Body of pancreas (tissue), 4 donors: ENCODE results near the gene GTF2IRD1. TPM values are rescaled to one million over a fixed set of nuclear protein-coding genes. Genes with fewer than 3 reads are reported as not detected.
"Not testable (repeated sequence)": the region's sequence is repeated elsewhere in the genome, so short reads cannot be mapped to it uniquely, and the experiment has no call there.

Experiments used
- ATAC-seq: fragments of 150-250 bp; one replicate; pipeline ENCODE4 v1.9.1; 2016
- DNase-seq, 4 donors: peaks; one replicate each; pipeline ENCODE4 v3.0.0-alpha.2; 2019
- H3K27ac ChIP-seq, 4 donors: fragments of 200-600 bp; sonication (generic); 1 replicate in 3 of 4; 2 replicates in 1 of 4; pipeline versions ENCODE4 v1.5.1 to v1.6.1; 2016 to 2019; ENCODE audit warnings: mild to moderate bottlenecking in 1 of 4, mixed read lengths in 1 of 4, moderate library complexity in 1 of 4
- H3K27me3 ChIP-seq, 2 donors: fragments of 200-600 bp; sonication (generic); one replicate each; pipeline ENCODE4 v1.6.0; 2016; ENCODE audit warnings: mild to moderate bottlenecking in 1 of 2
- H3K36me3 ChIP-seq, 2 donors: fragments of 200-600 bp; sonication (generic); replicated peaks in 1 of 2; 2 replicates each; pipeline ENCODE4 v1.5.1; 2016; ENCODE audit warnings: low read depth in 2 of 2; ENCODE audit not compliant: insufficient read depth in 1 of 2
- H3K4me1 ChIP-seq: fragments of 200-600 bp; sonication (generic); one replicate; pipeline ENCODE4 v1.6.0; 2016
- H3K4me3 ChIP-seq, 2 donors: fragments of 200-600 bp; sonication (generic); 1 replicate in 1 of 2; 2 replicates in 1 of 2; pipeline ENCODE4 v1.5.1; 2016 to 2019
- H3K9me3 ChIP-seq, 3 donors: fragments of 200-600 bp; sonication (generic); 1 replicate in 2 of 3; 2 replicates in 1 of 3; pipeline ENCODE4 v1.5.1; 2016
- CTCF ChIP-seq, 7 experiments: fragments of 450-650 bp in 4 of 7; fragments of 200-600 bp in 3 of 7; sonication (generic) in 3 of 7; IDR thresholded peaks; one replicate each; pipeline ENCODE4 v1.5.1; 2016 to 2019; ENCODE audit warnings: antibody characterized with exemption in 7 of 7
- POLR2A ChIP-seq, 3 donors: fragments of 450-650 bp; IDR thresholded peaks; one replicate each; pipeline ENCODE4 v1.6.1; 2016; ENCODE audit warnings: antibody characterized with exemption in 3 of 3, mild to moderate bottlenecking in 2 of 3
- WGBS, 2 donors: methylation state at CpG; one replicate each; pipeline ENCODE4 v1.1.5; 2017; 5-methylcytosine and 5-hydroxymethylcytosine counted together
- intact Hi-C: fragments of 100-400 bp; cut with DNase I; formaldehyde crosslinking; loops from one replicate; pipeline ENCODE4 v1.15.1; 2023
- total RNA-seq, 2 donors: library from RNA; depleted of rRNA; stranded (reverse); fragments of >200 nt; gene quantifications; one replicate each; pipeline ENCODE4 v1.1.0, GENCODE V29; 2016

The GTF2IRD1 gene
- total RNA-seq, 2 donors from 2014 or later = 9.2 to 11.2 TPM

GRCh38 chr7:74483402-74484336 is 30.0 kb downstream of the GTF2IRD1 start:
- TF ChIP-seq POLR2A (IDR thresholded peaks at IDR 0.05) = no peak
- no peak for TF ChIP-seq CTCF (IDR thresholded peaks at IDR 0.05)
- intact Hi-C loops = no loop called here
- Histone ChIP-seq H3K36me3 (no peaks in the 10 kb centered on the region), H3K4me1 (peaks cover 47% of the 10 kb centered on the region), H3K27ac (peak overlapping the region in 3 of 4 donors; percentile 70 to 98 (median 81)), H3K9me3 (no peaks in the 10 kb centered on the region), H3K27me3 (no peaks in the 10 kb centered on the region), H3K4me3 (no peak overlapping the region)
- peak; percentile 35 to 60 (median 49) for DNase-seq
- WGBS, 2 donors = 46% methylated on average over 11 of the region's 11 CpGs
- no peak for ATAC-seq

GRCh38 chr7:74485611-74486010 is 31.9 kb downstream of the GTF2IRD1 start:
- no peaks in the 10 kb centered on the region for H3K9me3 ChIP-seq
- ATAC-seq (no peak), DNase-seq (no peak)
- intact Hi-C loops = no loop called here
- TF ChIP-seq CTCF (IDR thresholded peaks at IDR 0.05) (no peak), POLR2A (IDR thresholded peaks at IDR 0.05) (no peak)
- H3K27ac ChIP-seq = no peak overlapping the region
- no peaks in the 10 kb centered on the region for H3K27me3 ChIP-seq
- no peaks in the 10 kb centered on the region for H3K36me3 ChIP-seq
- peaks cover 28% of the 10 kb centered on the region for H3K4me1 ChIP-seq
- H3K4me3 ChIP-seq = no peak overlapping the region
- WGBS, 2 donors = 94% methylated on average over 7 of the region's 7 CpGs

GRCh38 chr7:74488518-74489030 is 34.9 kb downstream of the GTF2IRD1 start:
- H3K9me3 ChIP-seq, ATAC-seq, H3K36me3 ChIP-seq, DNase-seq, H3K27ac ChIP-seq, H3K4me3 ChIP-seq, intact Hi-C loops, H3K27me3 ChIP-seq: not testable (repeated sequence)
- WGBS, 2 donors = 94% methylated on average over 8 of the region's 8 CpGs
- peaks cover 12% of the 10 kb centered on the region for H3K4me1 ChIP-seq

DNA sequence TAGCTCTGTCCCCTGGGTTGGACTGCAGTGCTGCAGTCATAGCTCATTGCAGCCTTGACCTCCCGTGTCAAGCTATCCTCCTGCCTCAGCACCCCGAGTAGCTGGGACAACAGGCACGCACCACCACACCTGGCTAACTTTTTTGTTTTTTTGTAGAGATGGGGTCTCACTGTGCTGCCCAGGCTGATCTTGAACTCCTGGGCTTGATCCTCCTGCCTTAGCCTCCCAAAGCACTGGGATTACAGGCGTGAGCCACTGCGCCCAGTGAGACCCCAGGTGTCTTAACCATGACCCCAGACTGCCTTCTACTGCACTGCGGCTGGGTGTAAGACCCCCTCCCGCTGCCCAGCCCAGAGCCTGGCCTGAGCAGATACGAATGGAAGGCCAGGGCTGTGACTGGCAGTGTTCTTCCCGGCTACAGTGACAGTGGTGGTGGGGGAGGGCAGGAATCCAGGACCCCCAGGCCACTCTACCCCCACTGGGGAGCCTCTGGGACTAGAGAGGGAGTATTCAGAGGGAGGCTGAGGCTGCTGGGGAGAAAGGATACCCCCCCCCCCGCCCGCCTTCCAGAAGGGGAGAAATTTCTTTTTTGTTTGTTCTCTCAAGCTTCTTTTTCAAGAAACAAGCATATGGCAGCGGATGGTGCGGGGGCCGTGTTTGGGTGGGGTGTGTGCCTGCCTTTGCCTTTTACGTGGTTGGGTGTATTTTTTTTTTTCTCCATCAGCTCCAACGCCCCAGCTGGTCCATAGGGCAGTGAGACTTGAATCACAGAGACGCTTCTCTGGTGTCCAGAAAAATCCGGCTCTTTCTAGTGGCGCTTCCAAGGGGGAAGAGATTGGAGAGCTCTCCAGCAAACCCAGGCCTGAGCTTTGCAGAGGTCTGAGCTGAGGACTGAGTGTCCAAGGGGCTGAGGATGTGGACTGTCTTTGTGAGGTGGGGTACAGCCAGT is 36.6 kb downstream of the GTF2IRD1 start:
- intact Hi-C loops = no loop called here

GRCh38 chr7:74491490-74491889 is 37.8 kb downstream of the GTF2IRD1 start:
- ATAC-seq, H3K9me3 ChIP-seq, H3K27ac ChIP-seq, H3K4me3 ChIP-seq, intact Hi-C loops, DNase-seq, H3K27me3 ChIP-seq, H3K36me3 ChIP-seq, H3K4me1 ChIP-seq: not testable (repeated sequence)
- 96 to 100% methylated on average over 2 of the region's 2 CpGs for WGBS, 2 donors

More for the DNA sequence above, 36.6 kb downstream of the GTF2IRD1 start:
- Histone ChIP-seq H3K27ac (no peak overlapping the region), H3K36me3 (no peaks in the 10 kb centered on the region), H3K4me1 (no peaks in the 10 kb centered on the region), H3K27me3 (no peaks in the 10 kb centered on the region), H3K9me3 (no peaks in the 10 kb centered on the region), H3K4me3 (no peak overlapping the region)
- 85 to 87% methylated on average over 19 of the region's 19 CpGs for WGBS, 2 donors
- TF ChIP-seq CTCF (IDR thresholded peaks at IDR 0.05) (no peak), POLR2A (IDR thresholded peaks at IDR 0.05) (no peak)
- no peak for DNase-seq
- ATAC-seq = no peak
